Heart left ventricle (tissue), 13 donors: ENCODE results near the gene ZFAND6.

Experiments
- POLR2A ChIP-seq, 2 donors: fragments of 450-650 bp; IDR thresholded peaks; one replicate each; pipeline ENCODE4 v1.6.1; 2017; ENCODE audit warnings: antibody characterized with exemption in 2 of 2, mild to moderate bottlenecking in 2 of 2, moderate library complexity in 2 of 2
- TF ChIP-seq, protein P1 (sequence below), 12 donors: fragments of 200-600 bp; sonication (generic) in 4 of 12; IDR thresholded peaks; one replicate each; pipeline versions ENCODE4 v1.5.0 to v1.8.0; 2018 to 2022; ENCODE audit warnings: antibody characterized with exemption in 12 of 12, mild to moderate bottlenecking in 5 of 12
- donor health status: ischemic (EF 13 %, LVEDD 7.1; RV severe dilation, severe dysfunction).
- donor health status: DM: no; HTN: yes; CAD: no.
- donor health status: DM: no; HTN: no; CAD: no.
- donor health status: ischemic (EF 25% LVEDD 6.9; RV normal size, moderate dysfunction).
- donor health status: ischemic (EF 25% LVEDD 5.7; RV mildly dilated, moderate dysfunction).
- donor health status: ischemic (EF 35%, LVEDD 5.7; RV mildly dilated, moderate dysfunction).
- donor health status: nonischemic (EF 11% LVEDD 7.7; RV severe dilation, severe dysfunction).
- donor health status: DM: yes; HTN: yes; CAD: no.
- donor health status: PGD.
- donor health status: ischemic (EF 29% LVEDD 5.4; RV normal size, mild dysfunction).
- donor health status: nonischemic (EF 23%, LVEDD 6.1; RV moderate dilation, normal function).

GRCh38 chr15:80138961-80139360, 79.5 kb downstream of the ZFAND6 start:
- TF ChIP-seq, protein P1, sequence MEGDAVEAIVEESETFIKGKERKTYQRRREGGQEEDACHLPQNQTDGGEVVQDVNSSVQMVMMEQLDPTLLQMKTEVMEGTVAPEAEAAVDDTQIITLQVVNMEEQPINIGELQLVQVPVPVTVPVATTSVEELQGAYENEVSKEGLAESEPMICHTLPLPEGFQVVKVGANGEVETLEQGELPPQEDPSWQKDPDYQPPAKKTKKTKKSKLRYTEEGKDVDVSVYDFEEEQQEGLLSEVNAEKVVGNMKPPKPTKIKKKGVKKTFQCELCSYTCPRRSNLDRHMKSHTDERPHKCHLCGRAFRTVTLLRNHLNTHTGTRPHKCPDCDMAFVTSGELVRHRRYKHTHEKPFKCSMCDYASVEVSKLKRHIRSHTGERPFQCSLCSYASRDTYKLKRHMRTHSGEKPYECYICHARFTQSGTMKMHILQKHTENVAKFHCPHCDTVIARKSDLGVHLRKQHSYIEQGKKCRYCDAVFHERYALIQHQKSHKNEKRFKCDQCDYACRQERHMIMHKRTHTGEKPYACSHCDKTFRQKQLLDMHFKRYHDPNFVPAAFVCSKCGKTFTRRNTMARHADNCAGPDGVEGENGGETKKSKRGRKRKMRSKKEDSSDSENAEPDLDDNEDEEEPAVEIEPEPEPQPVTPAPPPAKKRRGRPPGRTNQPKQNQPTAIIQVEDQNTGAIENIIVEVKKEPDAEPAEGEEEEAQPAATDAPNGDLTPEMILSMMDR (IDR thresholded peaks at IDR 0.05): no peak
- TF ChIP-seq POLR2A (IDR thresholded peaks at IDR 0.05): no peak
